ENCODE results near the gene RASSF7. TPM values are rescaled to one million over a fixed set of nuclear protein-coding genes. Genes with fewer than 3 reads are reported as not detected.
A peak's percentile ranks its signal among the peaks of the same experiment; 100 is the strongest.
"Not testable (repeated sequence)": the region's sequence is repeated elsewhere in the genome, so short reads cannot be mapped to it uniquely, and the experiment has no call there.

RASSF7 gene, protein sequence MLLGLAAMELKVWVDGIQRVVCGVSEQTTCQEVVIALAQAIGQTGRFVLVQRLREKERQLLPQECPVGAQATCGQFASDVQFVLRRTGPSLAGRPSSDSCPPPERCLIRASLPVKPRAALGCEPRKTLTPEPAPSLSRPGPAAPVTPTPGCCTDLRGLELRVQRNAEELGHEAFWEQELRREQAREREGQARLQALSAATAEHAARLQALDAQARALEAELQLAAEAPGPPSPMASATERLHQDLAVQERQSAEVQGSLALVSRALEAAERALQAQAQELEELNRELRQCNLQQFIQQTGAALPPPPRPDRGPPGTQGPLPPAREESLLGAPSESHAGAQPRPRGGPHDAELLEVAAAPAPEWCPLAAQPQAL
- 10 to 100 TPM in 1 of 2 donors, 1 to 10 TPM in 1; 8.5 to 13.0 TPM for total RNA-seq

DNA sequence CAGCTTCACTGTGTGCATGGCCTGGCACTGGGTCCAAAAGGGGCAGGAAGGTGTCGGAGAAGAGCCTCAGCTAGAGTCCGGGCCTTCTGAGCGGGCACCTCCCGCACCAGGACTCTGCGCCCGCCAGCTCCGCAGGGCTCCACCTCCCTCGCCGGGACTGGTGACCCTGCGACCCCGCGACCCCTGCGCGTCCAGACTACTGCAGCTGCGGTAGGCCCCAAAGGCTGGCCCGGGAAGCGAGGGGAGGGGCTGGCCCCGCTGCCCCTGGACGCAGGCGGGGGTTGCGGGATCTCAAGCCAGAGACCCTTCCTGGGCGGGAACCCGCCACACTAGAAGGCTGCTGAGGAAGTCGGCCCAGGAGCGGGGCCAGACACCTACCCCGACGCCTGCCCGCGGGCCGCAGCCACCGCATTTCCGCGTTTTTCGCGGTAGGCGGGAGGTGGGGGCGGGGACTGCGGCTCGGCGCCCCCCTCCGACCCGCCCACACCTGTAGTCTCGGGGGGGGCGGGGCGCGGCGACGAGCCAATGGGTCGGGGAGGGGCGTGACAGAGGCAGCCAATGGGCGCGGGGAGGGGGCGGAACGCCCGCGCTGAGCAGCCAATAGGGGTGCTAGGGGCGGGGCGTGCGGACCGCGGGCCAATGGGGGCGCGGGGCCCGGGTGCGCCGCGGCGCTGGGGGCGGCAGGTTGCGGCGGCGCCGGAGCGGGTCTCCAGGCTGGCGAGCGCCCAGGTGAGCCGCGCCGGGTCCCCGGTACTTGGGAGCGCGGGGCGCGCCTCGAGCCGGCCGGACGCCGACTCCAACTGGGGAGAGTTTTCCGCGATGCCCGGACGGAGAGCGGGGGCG is at the start of gene RASSF7, which contains the start of gene LMNTD2:
RASSF7 (plus strand) TSS at position 666 of the 843 bp plus-strand sequence. CDS start 799 bp downstream, outside the sequence.
LMNTD2 (minus strand) TSS at position 434 of the 843 bp plus-strand sequence; CDS start at position 412, 22 bp downstream.
- peak; percentile 90 for DNase-seq (ENCODE audit: low spot score)
- Histone ChIP-seq H3K4me1 (peaks cover 0 to 20% of the 10 kb centered on the region in 2 donors), H3K36me3 (no peaks in the 10 kb centered on the region), H3K9me3 (no peaks in the 10 kb centered on the region), H3K27me3 (peaks cover 5 to 10% of the 10 kb centered on the region in 2 donors), H3K27ac (peak within 1 kb of the TSS in 1 of 2 donors; percentile 57), H3K4me3 (peak within 1 kb of the TSS; percentile 56 to 91)
- TF ChIP-seq, protein P1, sequence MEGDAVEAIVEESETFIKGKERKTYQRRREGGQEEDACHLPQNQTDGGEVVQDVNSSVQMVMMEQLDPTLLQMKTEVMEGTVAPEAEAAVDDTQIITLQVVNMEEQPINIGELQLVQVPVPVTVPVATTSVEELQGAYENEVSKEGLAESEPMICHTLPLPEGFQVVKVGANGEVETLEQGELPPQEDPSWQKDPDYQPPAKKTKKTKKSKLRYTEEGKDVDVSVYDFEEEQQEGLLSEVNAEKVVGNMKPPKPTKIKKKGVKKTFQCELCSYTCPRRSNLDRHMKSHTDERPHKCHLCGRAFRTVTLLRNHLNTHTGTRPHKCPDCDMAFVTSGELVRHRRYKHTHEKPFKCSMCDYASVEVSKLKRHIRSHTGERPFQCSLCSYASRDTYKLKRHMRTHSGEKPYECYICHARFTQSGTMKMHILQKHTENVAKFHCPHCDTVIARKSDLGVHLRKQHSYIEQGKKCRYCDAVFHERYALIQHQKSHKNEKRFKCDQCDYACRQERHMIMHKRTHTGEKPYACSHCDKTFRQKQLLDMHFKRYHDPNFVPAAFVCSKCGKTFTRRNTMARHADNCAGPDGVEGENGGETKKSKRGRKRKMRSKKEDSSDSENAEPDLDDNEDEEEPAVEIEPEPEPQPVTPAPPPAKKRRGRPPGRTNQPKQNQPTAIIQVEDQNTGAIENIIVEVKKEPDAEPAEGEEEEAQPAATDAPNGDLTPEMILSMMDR (IDR thresholded peaks at IDR 0.05) = no peak

DNA sequence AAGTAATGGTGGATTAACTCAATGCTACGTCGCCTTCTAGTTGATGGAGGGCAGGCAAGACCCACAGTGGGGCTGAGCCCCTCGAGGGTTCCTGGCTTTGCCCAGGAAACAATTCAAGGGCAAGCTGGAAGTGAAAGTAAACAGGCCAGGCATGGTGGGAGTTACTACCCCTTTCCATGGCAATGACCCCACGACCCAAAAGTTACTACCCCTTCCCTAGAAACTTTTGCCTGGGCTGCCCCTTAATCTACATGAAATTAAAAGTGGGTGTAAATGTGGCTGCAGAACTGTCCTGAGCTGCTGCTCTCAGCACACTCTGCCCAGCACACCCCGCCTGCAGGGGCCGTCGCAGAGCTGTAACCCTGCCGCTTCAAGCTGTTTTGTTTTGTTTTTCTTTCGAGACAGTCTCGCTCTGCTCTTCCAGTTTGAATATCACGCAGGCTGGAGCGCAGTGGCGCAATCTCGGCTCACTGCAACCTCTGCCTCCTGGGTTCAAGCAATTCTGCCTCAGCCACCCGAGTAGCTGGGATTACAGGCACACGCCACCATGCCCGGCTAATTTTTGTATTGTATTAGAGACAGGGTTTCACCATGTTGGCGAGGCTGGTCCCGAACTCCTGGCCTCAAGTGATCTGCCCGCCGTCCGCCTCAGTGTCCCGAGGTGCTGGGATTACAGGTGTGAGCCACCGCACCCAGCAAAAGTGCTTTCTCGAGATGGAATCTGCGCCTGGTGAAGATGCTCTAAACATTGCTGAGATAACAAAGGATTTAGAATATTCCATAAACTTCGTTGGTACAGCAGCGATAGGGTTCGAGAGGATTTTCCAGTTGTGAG is 47.8 kb upstream of the RASSF7 start:
- no peaks in the 10 kb centered on the region for H3K27me3 ChIP-seq
- no peak overlapping the region for H3K4me3 ChIP-seq
- TF ChIP-seq, protein P1 (IDR thresholded peaks at IDR 0.05) = no peak
- peaks cover 18% of the 10 kb centered on the region for H3K36me3 ChIP-seq
- H3K9me3 ChIP-seq = no peaks in the 10 kb centered on the region
- H3K27ac ChIP-seq = no peak overlapping the region
- no peak for DNase-seq (ENCODE audit: low spot score)
- peaks cover 0 to 2% of the 10 kb centered on the region in 2 donors for H3K4me1 ChIP-seq

DNA sequence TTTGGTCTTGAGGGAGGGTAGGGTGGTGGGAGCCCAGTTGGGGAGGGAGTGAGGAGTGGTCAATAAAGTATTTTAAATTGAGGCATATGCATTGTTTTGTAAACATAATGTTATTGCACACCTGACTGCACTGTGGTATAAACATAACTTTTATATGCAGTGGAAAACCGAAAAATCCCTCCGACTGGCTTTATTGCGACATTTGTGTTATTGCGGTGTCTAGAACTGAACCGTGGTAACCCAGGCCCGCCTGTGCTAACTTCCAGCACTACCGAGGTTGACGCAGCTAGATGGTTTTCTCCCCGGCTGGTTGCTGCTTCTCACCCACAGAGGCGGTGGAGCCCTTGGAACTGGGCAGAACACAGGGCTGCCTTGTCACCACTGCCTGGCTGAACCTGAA is 46.2 kb upstream of the RASSF7 start:
- no peak for DNase-seq (ENCODE audit: low spot score)
- H3K27ac ChIP-seq = no peak overlapping the region
- no peaks in the 10 kb centered on the region for H3K9me3 ChIP-seq
- peaks cover 0 to 8% of the 10 kb centered on the region in 2 donors for H3K4me1 ChIP-seq
- peaks cover 6% of the 10 kb centered on the region for H3K36me3 ChIP-seq
- TF ChIP-seq, protein P1 (IDR thresholded peaks at IDR 0.05) = no peak
- no peak overlapping the region for H3K4me3 ChIP-seq
- H3K27me3 ChIP-seq = no peaks in the 10 kb centered on the region

DNA sequence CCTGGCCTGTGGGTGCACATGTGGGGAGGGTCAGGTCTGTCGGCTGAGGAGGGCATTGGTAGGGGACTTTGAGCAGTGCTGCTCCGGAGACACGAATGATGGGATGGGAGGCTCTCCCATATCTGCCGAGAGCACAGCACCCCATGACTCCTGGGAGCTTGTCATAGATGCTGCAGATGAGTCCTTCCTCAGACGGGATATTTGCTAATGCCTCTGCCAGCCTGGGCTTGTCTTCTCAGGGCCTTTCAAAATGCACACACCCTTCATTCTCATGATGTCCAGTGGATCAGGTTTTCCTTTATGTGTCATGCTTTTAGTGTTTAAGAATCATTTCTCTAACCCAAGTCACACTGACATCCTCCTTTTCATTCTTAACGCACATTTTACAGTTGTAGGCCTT is 45.6 kb upstream of the RASSF7 start:
- Histone ChIP-seq H3K4me3 (no peak overlapping the region), H3K27ac (no peak overlapping the region), H3K4me1 (peaks cover 0 to 8% of the 10 kb centered on the region in 2 donors), H3K27me3 (no peaks in the 10 kb centered on the region), H3K9me3 (no peaks in the 10 kb centered on the region), H3K36me3 (peaks cover 1% of the 10 kb centered on the region)
- no peak for DNase-seq (ENCODE audit: low spot score)
- TF ChIP-seq, protein P1 (IDR thresholded peaks at IDR 0.05) = no peak

DNA sequence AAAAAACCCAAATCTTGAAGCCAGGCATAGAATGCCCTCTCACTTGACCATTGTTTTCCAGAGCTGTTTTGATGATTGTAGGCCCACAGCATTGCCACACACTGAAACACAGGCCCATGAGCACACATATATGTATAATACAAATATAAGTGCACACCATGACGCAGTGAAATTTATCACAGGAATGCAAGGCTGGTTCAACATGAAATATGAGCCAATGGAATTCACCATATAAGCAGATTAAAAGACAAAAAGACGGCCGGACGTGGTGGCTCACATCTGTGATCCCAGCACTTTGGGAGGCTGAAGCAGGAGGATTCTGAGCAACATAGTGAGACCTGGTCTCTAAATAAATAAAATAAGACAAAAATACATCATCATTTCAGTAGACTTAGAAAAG is 44.4 kb upstream of the RASSF7 start:
- H3K27me3 ChIP-seq = no peaks in the 10 kb centered on the region
- no peaks in the 10 kb centered on the region for H3K9me3 ChIP-seq
- peaks cover 0 to 8% of the 10 kb centered on the region in 2 donors for H3K4me1 ChIP-seq
- no peak overlapping the region for H3K4me3 ChIP-seq
- no peak overlapping the region for H3K27ac ChIP-seq
- no peak for DNase-seq (ENCODE audit: low spot score)
- no peaks in the 10 kb centered on the region for H3K36me3 ChIP-seq
- TF ChIP-seq, protein P1 (IDR thresholded peaks at IDR 0.05) = no peak

DNA sequence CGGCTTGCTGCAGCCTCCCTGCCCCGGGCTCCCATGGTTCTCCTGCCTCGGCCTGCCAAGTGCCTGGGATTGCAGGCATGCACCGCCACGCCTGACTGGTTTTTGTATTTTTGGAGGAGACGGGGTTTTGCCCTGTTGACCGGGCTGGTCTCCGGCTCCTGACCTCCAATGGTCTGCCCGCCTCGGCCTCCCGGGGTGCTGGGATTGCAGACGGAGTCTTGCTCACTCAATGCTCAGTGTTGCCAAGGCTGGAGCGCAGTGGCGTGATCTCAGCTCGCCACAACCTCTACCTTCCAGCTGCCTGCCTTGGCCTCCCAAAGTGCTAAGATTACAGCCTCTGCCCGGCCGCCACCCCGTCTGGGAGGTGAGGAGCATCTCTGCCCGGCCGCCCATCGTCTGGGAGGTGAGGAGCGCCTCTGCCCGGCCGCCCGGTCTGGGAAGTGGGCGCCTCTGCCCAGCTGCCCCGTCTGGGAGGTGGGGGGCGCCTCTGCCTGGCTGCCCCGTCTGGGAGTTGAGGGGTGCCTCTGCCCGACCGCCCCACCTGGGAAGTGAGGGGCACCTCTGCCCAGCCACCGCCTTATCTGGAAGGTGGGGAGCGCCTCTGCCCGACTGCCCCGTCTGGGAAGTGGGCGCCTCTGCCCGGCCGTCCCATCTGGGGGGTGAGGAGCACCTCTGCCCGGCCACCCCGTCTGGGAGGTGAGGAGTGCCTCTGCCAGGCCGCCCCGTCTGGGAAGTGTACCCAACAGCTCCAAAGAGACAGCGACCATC is 43.7 kb upstream of the RASSF7 start:
- not testable (repeated sequence) for H3K4me1 ChIP-seq; H3K9me3 ChIP-seq; H3K4me3 ChIP-seq; H3K27me3 ChIP-seq; H3K36me3 ChIP-seq; DNase-seq (ENCODE audit: low spot score); H3K27ac ChIP-seq

All from right atrium auricular region (tissue), 2 donors.